A673 (cell line): ENCODE results near the gene MDGA2. TPM values are rescaled to one million over a fixed set of nuclear protein-coding genes. Genes with fewer than 3 reads are reported as not detected.

Source experiments
- BruUV-seq: library from RNA; stranded (reverse); fragments of 400-500 nt; replicated peaks from 2 replicates; lab custom pipeline; 2021; lab: Mats Ljungman, UMichigan
- CTCF ChIA-PET: fragments of 300-600 bp; sonication (Branson Sonifier 250); formaldehyde crosslinking; loops from one replicate; lab custom pipeline; 2022; ENCODE audit warnings: antibody characterized with exemption; lab: Charles Lee
- POLR2A ChIA-PET: fragments of 300-600 bp; sonication (Branson Sonifier 250); formaldehyde crosslinking; loops from one replicate; lab custom pipeline; 2022; ENCODE audit warnings: antibody characterized with exemption; ENCODE audit not compliant: low non-redundant PET; lab: Charles Lee
- DNase-seq: peaks from one replicate; pipeline ENCODE4 v3.0.0-alpha.2; 2015; ENCODE audit warnings: low spot score
- H3K27ac ChIP-seq: fragments of 200-600 bp; sonication (generic); 2 replicates; pipeline ENCODE4 v1.5.1; 2016; ENCODE audit warnings: mixed run types, low read depth, mild to moderate bottlenecking, mixed read lengths, antibody characterized with exemption, low read length; ENCODE audit not compliant: poor library complexity, severe bottlenecking
- H3K27me3 ChIP-seq: fragments of 200-600 bp; sonication (generic); replicated peaks from 2 replicates; pipeline ENCODE4 v1.6.1; 2017; ENCODE audit warnings: mixed run types, low read depth, mild to moderate bottlenecking, mixed read lengths, antibody characterized with exemption, low read length; ENCODE audit not compliant: insufficient read depth, poor library complexity
- H3K36me3 ChIP-seq: fragments of 200-600 bp; sonication (generic); 2 replicates; pipeline ENCODE4 v1.6.1; 2016; ENCODE audit warnings: mixed run types, mild to moderate bottlenecking, mixed read lengths, antibody characterized with exemption, low read length; ENCODE audit not compliant: insufficient read depth, poor library complexity, severe bottlenecking
- H3K4me1 ChIP-seq: fragments of 200-600 bp; sonication (generic); 2 replicates; pipeline ENCODE4 v1.6.1; 2017; ENCODE audit warnings: mixed run types, mild to moderate bottlenecking, mixed read lengths, antibody characterized with exemption, low read length; ENCODE audit not compliant: insufficient read depth, poor library complexity, severe bottlenecking
- H3K4me3 ChIP-seq: fragments of 200-600 bp; sonication (generic); 2 replicates; pipeline ENCODE4 v1.5.1; 2016; ENCODE audit warnings: low read depth, mixed run types, mild to moderate bottlenecking, mixed read lengths, low read length; ENCODE audit not compliant: poor library complexity, severe bottlenecking
- H3K9me3 ChIP-seq: fragments of 200-600 bp; sonication (generic); 2 replicates; pipeline ENCODE4 v1.6.1; 2016; ENCODE audit warnings: mixed run types, low read depth, mild to moderate bottlenecking, mixed read lengths, antibody characterized with exemption, low read length; ENCODE audit not compliant: poor library complexity, severe bottlenecking
- EZH2 ChIP-seq: fragments of 200-600 bp; sonication (generic); IDR thresholded peaks from 2 replicates; pipeline ENCODE4 v1.6.1; 2017; ENCODE audit warnings: borderline replicate concordance, low read depth, mild to moderate bottlenecking, mixed read lengths, antibody characterized with exemption, low read length; ENCODE audit not compliant: poor library complexity, severe bottlenecking
- intact Hi-C: fragments of 100-400 bp; cut with micrococcal nuclease; formaldehyde crosslinking; loops from one replicate; pipeline ENCODE4 v1.10.0; 2022; ENCODE audit not compliant: unreplicated experiment
- total RNA-seq: library from RNA; stranded (reverse); gene quantifications from 2 replicates; pipeline ENCODE4 v1.2.3, GENCODE V29; 2021
- TF ChIP-seq, protein P1 (sequence below): fragments of 300-800, 200-600 bp; sonication (generic); conservative IDR thresholded peaks from 2 replicates; pipeline ENCODE4 v1.5.1; 2017; ENCODE audit warnings: low read depth, mild to moderate bottlenecking, antibody characterized with exemption, low read length, moderate library complexity, mixed read lengths

Gene MDGA2
- total RNA-seq, 1 experiment from 2014 or later = not detected

DNA sequence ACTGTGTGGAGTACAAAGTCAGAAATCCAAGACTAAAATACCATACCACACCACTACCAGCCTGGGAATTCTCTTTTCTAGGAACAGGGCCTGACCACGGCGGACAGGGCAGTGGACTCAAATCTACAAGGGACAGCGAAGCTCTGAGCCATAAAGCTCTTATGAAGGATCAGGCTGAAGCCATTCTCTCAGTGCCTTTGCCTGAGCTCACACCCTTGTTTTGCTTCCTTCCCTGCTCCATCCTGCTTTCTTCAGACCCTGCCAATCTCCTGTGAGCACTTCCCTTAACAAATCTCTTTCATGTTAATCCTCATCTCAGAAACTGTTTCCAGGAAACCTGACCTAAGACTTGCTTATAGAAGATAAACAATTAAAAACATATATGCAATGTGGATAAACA is 398.5 kb downstream of the MDGA2 start:
- no peak overlapping the region for H3K27ac ChIP-seq
- no peaks in the 10 kb centered on the region for H3K9me3 ChIP-seq
- DNase-seq = no peak
- H3K4me1 ChIP-seq = no peaks in the 10 kb centered on the region
- no peak overlapping the region for H3K4me3 ChIP-seq
- H3K36me3 ChIP-seq = no peaks in the 10 kb centered on the region
- H3K27me3 ChIP-seq = no peaks in the 10 kb centered on the region
- no TSS peak for BruUV-seq
- CTCF ChIA-PET = no interaction called here
- intact Hi-C loops = loop anchor here (5.0 to 10.0 kb wide), 3 partner anchors 220 to 692 kb away; no protein-coding TSS in a partner anchor
- POLR2A ChIA-PET = no interaction called here
- TF ChIP-seq, protein P1, sequence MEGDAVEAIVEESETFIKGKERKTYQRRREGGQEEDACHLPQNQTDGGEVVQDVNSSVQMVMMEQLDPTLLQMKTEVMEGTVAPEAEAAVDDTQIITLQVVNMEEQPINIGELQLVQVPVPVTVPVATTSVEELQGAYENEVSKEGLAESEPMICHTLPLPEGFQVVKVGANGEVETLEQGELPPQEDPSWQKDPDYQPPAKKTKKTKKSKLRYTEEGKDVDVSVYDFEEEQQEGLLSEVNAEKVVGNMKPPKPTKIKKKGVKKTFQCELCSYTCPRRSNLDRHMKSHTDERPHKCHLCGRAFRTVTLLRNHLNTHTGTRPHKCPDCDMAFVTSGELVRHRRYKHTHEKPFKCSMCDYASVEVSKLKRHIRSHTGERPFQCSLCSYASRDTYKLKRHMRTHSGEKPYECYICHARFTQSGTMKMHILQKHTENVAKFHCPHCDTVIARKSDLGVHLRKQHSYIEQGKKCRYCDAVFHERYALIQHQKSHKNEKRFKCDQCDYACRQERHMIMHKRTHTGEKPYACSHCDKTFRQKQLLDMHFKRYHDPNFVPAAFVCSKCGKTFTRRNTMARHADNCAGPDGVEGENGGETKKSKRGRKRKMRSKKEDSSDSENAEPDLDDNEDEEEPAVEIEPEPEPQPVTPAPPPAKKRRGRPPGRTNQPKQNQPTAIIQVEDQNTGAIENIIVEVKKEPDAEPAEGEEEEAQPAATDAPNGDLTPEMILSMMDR = no peak
- no peak for TF ChIP-seq EZH2

DNA sequence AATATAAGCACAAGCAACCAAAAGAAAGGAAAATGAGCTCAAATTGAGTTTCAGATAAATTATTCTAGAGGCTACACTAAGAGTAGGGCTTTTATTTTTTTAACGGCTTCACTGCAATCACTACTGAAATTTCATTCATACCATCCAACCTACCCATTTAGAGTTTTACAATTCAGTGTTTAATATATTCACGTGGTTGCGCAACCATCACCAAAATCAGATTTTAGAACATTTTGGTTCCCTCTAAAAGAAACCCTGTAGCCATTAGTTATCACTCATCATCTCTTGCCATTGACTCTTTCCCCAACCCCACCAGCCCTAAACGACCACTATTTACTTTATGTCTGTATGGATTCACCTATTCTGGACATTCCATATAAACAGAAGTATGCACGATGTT is 401.5 kb downstream of the MDGA2 start:
- intact Hi-C loops = loop anchor here (10.0 kb wide), 2 partner anchors 399 to 689 kb away; no protein-coding TSS in a partner anchor
- ChIA-PET POLR2A (no interaction called here), CTCF (no interaction called here)
- Histone ChIP-seq H3K4me1 (peaks cover 20% of the 10 kb centered on the region), H3K27me3 (no peaks in the 10 kb centered on the region), H3K27ac (no peak overlapping the region), H3K9me3 (no peaks in the 10 kb centered on the region), H3K4me3 (no peak overlapping the region), H3K36me3 (no peaks in the 10 kb centered on the region)
- no TSS peak for BruUV-seq
- no peak for DNase-seq
- TF ChIP-seq, protein P1 = no peak
- TF ChIP-seq EZH2 = no peak

DNA sequence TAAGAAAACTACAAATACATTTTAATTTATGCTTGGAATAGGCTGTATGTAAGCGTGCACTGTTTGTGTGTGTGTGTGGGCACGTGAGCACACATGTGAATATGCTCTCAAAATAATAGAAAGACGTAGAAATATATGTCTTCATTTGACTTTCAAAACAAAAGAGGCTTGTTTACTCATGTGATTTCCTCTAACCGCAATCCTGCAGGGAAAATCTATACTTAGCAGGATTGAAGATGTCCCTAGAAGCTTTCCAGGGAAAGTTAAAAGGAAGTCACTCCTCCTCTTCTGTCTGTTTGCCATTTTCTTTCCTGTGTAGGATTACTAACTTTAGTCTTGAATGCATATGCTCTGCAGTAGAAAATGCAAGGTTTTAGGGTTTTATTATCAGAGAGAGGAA is 404.7 kb downstream of the MDGA2 start:
- intact Hi-C loops = loop anchor here (10.0 kb wide), 2 partner anchors 396 to 686 kb away; no protein-coding TSS in a partner anchor
- ChIA-PET CTCF (no interaction called here), POLR2A (no interaction called here)
- no peak for DNase-seq
- H3K27me3 ChIP-seq = no peaks in the 10 kb centered on the region
- H3K27ac ChIP-seq = peak overlapping the region; percentile 92
- BruUV-seq = no TSS peak
- no peak overlapping the region for H3K4me3 ChIP-seq
- no peaks in the 10 kb centered on the region for H3K36me3 ChIP-seq
- H3K9me3 ChIP-seq = no peaks in the 10 kb centered on the region
- TF ChIP-seq, protein P1 = no peak
- no peak for TF ChIP-seq EZH2
- H3K4me1 ChIP-seq = peaks cover 20% of the 10 kb centered on the region
